T-helper 2 cell (primary cell): ENCODE measurements around the gene IMMP2L.
"Not testable (repeated sequence)": the region's sequence is repeated elsewhere in the genome, so short reads cannot be mapped to it uniquely, and the experiment has no call there.

ENCODE experiments used
- DNase-seq, 5 experiments: peaks; one replicate each; pipeline versions ENCODE4 v3.0.0 to v3.0.0-alpha.2; 2012 to 2022

The IMMP2L gene

GRCh38 chr7:110675383-110676103 lies 886.7 kb downstream of the IMMP2L start:
- DNase-seq: no peak

GRCh38 chr7:110673148-110673547 lies 889.1 kb downstream of the IMMP2L start:
- no peak for DNase-seq

DNA sequence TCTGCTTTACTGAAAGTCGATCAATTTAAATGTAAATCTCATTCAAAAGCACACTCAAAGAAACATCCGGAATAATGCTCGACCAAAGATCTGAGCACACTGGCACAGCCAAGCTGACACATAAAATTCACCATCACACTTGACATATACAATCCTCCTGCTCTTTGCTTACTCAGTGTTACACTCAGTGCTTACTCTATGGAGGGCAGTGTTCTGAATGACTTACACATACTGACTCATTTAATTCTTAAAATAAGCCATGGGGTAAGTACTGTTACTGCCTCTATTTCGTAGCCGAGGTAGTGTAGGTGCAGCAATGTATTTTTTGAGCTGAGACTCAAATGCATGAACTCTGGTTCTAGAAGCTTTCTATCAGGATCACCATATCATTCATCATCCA lies 892.9 kb downstream of the IMMP2L start:
- DNase-seq: no peak

DNA sequence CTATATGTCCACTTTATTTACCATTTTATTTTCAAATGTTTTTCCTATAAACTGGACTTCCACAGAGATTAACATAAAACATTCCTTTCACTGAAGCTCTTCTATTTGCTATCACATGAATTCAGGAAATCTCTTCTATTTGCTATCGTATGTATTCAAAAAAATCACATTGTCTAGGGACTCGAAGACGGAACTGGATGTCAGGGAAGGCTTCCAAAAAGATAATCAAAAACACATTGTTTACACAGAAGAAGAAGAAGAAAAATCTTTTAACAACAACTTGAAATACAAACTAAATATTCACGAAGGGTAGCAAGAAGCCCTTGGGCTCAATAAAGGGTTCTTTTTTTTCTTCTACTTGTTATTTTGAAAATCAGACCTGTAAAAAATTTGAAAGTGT lies 897.5 kb downstream of the IMMP2L start:
- no peak for DNase-seq

DNA sequence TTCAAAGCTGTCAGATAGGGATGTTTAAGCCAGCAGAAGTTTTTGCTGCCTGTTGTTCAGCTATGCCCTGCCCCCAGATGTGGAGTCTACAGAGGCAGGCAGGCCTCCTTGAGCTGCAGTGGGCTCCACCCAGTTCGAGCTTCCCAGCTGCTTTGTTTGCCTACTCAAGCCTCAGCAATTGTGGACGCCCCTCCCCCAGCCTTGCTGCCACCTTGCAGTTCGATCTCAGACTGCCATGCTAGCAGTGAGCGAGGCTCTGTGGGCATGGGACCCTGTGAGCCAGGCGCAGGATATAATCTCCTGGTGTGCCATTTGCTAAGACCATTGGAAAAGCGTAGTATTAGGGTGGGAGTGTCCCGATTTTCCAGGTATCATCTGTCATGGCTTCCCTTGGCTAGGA lies 901.7 kb downstream of the IMMP2L start:
- DNase-seq: not testable (repeated sequence)

DNA sequence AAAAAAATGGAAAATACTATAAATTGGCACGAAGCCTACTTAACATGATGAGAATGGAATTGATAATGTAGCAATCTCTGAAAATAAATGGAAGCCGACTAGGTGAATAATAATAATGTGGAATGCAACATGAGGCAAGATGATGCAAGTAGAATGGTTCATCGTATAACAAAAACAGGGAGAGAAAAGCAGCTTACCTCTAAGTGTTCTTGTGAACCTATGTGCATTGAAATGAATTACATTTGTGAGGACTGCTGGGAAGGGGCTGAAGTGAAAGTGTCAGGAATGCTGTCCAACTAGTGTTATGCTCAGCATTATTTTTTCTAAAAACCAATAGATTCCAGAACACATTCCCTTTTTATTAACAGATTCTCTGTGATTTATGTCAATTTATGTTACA lies 912.0 kb downstream of the IMMP2L start:
- no peak for DNase-seq

DNA sequence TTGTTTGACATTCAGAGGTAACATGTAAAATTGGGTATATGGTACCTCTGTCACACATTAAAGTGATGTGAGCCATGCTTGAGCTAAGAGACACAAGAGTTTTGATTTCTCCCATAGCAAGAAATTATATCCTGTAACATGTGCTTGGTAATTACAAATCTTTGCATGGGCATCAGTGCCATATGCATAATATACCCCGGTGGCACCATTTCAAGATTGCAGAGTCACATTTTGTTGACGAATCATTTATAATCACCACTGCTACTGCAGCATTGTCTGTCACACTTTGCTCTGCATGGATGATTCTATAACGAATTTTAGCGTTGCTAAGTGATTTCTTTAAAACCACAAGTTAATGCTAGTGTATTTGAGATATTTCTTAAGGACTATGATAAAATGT lies 915.0 kb downstream of the IMMP2L start:
- DNase-seq: no peak

- DNase-seq: no peak
These were observed 915.5 kb downstream of the IMMP2L start for GRCh38 chr7:110646804-110647203.

DNA sequence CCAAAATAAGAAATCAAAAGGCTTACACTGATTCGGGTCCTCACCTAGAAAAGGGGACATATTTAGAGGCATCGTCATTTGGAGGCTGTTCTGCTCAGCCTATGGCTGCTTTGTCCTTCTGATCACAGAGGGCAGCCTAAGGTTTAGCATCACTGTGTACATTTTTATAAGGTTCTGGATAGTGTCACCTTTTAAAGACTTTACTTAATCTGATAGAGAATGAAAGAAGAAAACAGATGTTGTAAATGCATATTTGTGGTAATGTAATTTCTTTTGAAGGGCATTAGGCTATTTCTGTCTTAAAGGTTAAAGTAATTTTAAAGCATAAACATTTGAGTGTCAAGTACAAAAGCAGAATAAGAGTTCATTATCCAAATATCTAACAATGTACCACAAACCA lies 916.7 kb downstream of the IMMP2L start:
- no peak for DNase-seq

DNA sequence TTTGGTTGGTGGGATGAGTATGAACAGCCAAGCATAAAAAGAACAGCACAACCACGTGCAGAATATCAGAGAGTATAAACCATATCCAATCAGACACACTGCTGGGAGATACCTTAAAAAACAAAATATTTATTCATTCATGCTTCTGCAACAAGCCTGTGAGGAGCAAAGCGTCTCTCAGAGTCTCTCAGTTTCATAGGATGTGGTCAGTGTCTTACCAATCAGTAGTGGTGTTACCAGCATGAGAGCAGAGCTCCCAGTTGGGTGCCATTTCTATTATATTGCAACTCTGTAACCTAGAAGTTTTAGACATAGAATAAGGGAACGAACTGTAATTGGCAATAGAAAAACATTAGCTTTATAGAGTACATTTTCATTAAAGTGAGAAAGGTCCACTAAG lies 917.2 kb downstream of the IMMP2L start:
- DNase-seq: peak in 1 of 5 experiments; percentile 60

GRCh38 chr7:110637252-110637651 lies 925.0 kb downstream of the IMMP2L start:
- no peak for DNase-seq

- no peak for DNase-seq
These were observed 929.0 kb downstream of the IMMP2L start for GRCh38 chr7:110633313-110633712.

DNA sequence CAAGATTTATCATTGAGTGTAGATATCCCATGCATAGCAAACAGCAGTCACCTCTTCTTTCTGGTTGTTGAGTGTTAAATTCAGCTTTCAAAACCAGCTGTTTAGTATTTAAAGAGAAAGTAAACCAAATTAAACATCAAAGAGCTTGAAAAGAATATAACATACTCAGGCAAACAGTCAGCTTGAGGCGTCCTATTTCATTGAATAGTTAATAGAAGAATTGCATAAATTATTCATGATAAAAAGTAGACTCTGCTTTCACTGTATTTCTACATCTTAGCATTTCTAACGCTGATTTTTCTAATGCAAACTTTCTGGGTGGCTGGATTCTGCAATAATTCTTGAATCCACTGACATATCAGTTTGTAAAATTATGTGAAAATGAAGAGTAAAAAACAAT lies 935.9 kb downstream of the IMMP2L start:
- DNase-seq: no peak

DNA sequence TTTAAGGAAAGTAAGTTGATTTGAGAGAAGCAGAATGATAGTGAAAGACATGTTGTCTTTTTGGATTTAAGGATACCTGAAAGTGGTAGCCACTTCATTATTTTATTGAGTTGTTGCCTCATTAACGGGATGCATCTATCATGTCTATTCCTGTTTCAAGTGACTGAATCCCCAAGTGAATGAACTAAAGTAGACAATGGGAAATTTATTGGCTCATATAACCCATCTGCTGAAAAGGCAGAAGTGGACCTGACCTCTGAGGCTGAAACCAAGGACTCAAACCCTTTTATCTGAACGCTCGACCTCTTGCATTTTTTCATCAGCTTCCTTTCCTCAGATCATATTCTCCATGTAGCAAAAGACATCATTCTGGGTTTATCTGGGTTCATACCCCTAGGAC lies 937.0 kb downstream of the IMMP2L start:
- DNase-seq: no peak

DNA sequence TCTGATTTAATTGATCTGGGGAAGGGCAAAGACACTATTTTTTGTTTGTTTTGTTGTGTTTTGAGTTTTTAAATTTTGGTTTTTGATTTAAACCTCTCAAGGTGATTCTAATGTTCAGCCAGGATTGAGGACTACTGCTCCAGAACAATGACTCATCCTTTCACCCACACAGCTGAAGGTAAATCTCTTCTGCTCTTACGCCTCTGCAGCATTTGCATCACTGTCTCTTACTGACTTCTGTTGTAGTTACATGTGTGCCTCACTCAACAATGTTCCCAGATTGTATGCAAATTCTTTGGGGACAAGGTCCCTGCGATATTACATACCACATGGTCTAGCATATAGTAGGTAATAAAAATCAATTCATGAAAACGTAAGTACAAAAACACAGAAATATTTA lies 938.9 kb downstream of the IMMP2L start:
- no peak for DNase-seq

DNA sequence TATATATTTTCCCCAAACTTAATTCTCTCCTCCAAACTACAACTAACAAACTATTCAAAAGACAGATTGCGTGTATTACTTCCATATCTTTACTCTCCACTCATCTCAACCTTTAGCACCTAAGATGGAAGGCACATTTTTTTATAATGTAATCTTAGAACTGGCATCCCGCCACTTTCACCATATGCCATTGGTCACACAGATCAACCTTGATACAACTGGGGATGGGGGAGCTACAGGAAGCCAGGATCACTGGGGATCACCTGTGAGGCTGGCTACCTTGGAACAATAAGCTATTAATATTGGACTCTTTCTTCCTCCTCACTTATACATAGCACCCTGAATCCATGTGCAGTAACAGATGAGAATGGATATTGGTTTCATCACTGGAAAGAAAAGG lies 941.0 kb downstream of the IMMP2L start:
- DNase-seq: no peak

DNA sequence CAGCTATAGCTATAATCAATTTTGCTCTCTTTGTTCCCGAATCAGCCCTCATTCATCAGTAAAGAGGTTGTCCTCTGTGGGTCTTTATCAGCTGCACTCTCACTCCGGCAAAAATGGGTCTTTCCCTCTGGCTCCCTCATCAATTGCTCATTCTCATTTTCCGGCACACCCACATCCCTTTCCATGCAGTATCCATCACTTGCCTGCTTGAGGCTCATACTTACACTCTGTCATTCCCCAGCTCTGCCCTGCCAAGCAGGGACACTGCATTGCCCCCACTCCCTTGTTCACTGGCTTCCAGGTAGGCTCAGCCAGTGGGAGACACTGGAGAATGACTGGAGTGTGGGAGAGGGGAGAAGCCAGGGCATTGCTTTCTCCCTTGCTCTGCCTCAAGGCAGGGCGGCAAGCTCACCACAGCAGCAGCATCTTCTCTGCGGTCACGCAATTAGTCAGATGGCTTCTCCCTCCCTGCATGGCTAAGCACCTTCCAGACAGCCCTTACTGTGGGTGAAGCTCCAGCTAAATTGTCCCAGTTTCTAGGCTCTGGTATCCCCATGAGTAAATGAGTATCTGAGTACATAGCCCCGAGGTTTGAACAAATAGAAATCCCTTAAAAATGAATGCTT lies 942.1 kb downstream of the IMMP2L start:
- no peak for DNase-seq
